ENCODE results near the gene PDLIM3.
"Not testable (repeated sequence)": the region's sequence is repeated elsewhere in the genome, so short reads cannot be mapped to it uniquely, and the experiment has no call there.

The PDLIM3 gene

GRCh38 chr4:185559915-185560281, 24.6 kb upstream of the PDLIM3 start (continued):
- TF ChIP-seq ZNF280C (tag by site-specific recombination; IDR thresholded peaks at IDR 0.05), result no peak
- no peak for TF ChIP-seq ZNF169 (tag by site-specific recombination; IDR thresholded peaks at IDR 0.05)
- no peak for TF ChIP-seq ZNF266 (tag by site-specific recombination; IDR thresholded peaks at IDR 0.05; ENCODE audit: low read depth)
- TF ChIP-seq SP7 (tag by site-specific recombination; IDR thresholded peaks at IDR 0.05), result 0 out of 2 replicates have a peak, but pooled peaks have one; percentile 22
- TF ChIP-seq KLF10 (tag by site-specific recombination; IDR thresholded peaks at IDR 0.05), result no peak
- TF ChIP-seq ZNF629 (tag by site-specific recombination; IDR thresholded peaks at IDR 0.05), result peak; percentile 37; the same call in 1 of the 2 replicates

GRCh38 chr4:185559251-185559914, 24.1 kb upstream of the PDLIM3 start:
- H3K4me1 ChIP-seq (ENCODE audit: control insufficient read depth, insufficient read depth, low read length); H3K36me3 ChIP-seq (ENCODE audit: control insufficient read depth in 2 of 2, insufficient read depth in 1 of 2, low read length in 2 of 2); H3K9me3 ChIP-seq (ENCODE audit: control insufficient read depth, insufficient read depth, low read depth, low read length); H3K4me3 ChIP-seq (ENCODE audit: low read depth, low read length); H3K27ac ChIP-seq (ENCODE audit: extremely low read depth, low read depth, low read length): not testable (repeated sequence)
- CTCF ChIA-PET, result interaction anchor here (0.9 to 1.6 kb wide), 2 partner anchors 28 to 39 kb away, joined by 4 to 7 read pairs; no protein-coding TSS in a partner anchor
- POLR2A ChIA-PET, result interaction anchor here (0.7 to 1.3 kb wide), 2 partner anchors 24 kb away, joined by 7 read pairs; partner anchors contain the start of gene PDLIM3

- no peaks in the 10 kb centered on the region for H3K4me1 ChIP-seq (ENCODE audit: control insufficient read depth, insufficient read depth, low read length)
- no peak for TF ChIP-seq ZNF416 (tag by site-specific recombination; IDR thresholded peaks at IDR 0.05)
- no peak for TF ChIP-seq OVOL3 (tag by site-specific recombination; IDR thresholded peaks at IDR 0.05)
- TF ChIP-seq ZNF248 (tag by site-specific recombination; IDR thresholded peaks at IDR 0.05), result no peak
- no peak for TF ChIP-seq OSR2 (tag by site-specific recombination; IDR thresholded peaks at IDR 0.05)
- TF ChIP-seq GFI1B (tag by site-specific recombination; IDR thresholded peaks at IDR 0.05), result no peak
- no peak overlapping the region for H3K4me3 ChIP-seq (ENCODE audit: low read depth, low read length)
- H3K9me3 ChIP-seq (ENCODE audit: control insufficient read depth, insufficient read depth, low read depth, low read length), result no peaks in the 10 kb centered on the region
- POLR2A ChIA-PET, result no interaction called here
- CTCF ChIA-PET, result no interaction called here
- H3K36me3 ChIP-seq (ENCODE audit: control insufficient read depth in 2 of 2, insufficient read depth in 1 of 2, low read length in 2 of 2), result no peaks in the 10 kb centered on the region
- no peak overlapping the region for H3K27ac ChIP-seq (ENCODE audit: extremely low read depth, low read depth, low read length)
Measured at GRCh38 chr4:185554365-185555126, 19.2 kb upstream of the PDLIM3 start.

GRCh38 chr4:185552254-185552653, 16.9 kb upstream of the PDLIM3 start:
- Histone ChIP-seq H3K4me1 (ENCODE audit: control insufficient read depth, insufficient read depth, low read length) (no peaks in the 10 kb centered on the region), H3K27ac (ENCODE audit: extremely low read depth, low read depth, low read length) (no peak overlapping the region), H3K9me3 (ENCODE audit: control insufficient read depth, insufficient read depth, low read depth, low read length) (no peaks in the 10 kb centered on the region), H3K4me3 (ENCODE audit: low read depth, low read length) (no peak overlapping the region), H3K36me3 (ENCODE audit: control insufficient read depth in 2 of 2, insufficient read depth in 1 of 2, low read length in 2 of 2) (no peaks in the 10 kb centered on the region)
- TF ChIP-seq ZFP69B (tag by site-specific recombination; IDR thresholded peaks at IDR 0.05), result no peak
- TF ChIP-seq ZNF830 (tag by site-specific recombination; IDR thresholded peaks at IDR 0.05; ENCODE audit: low read depth), result no peak
- CTCF ChIA-PET, result no interaction called here
- POLR2A ChIA-PET, result no interaction called here

- H3K4me3 ChIP-seq (ENCODE audit: low read depth, low read length), result no peak overlapping the region
- no peaks in the 10 kb centered on the region for H3K9me3 ChIP-seq (ENCODE audit: control insufficient read depth, insufficient read depth, low read depth, low read length)
- H3K36me3 ChIP-seq (ENCODE audit: control insufficient read depth in 2 of 2, insufficient read depth in 1 of 2, low read length in 2 of 2), result no peaks in the 10 kb centered on the region
- ChIA-PET CTCF (interaction anchor here (1.3 kb wide), 1 partner anchor 47 kb away, joined by 3 read pairs; no protein-coding TSS in a partner anchor), POLR2A (interaction anchor here (1.2 kb wide), 1 partner anchor 16 kb away, joined by 6 read pairs; the partner anchor contains the start of gene PDLIM3)
- no peaks in the 10 kb centered on the region for H3K4me1 ChIP-seq (ENCODE audit: control insufficient read depth, insufficient read depth, low read length)
- no peak overlapping the region for H3K27ac ChIP-seq (ENCODE audit: extremely low read depth, low read depth, low read length)
- TF ChIP-seq ZNF426 (tag by site-specific recombination; IDR thresholded peaks at IDR 0.05) (no peak), ZBTB6 (tag by site-specific recombination; IDR thresholded peaks at IDR 0.05) (no peak), AEBP2 (tag by site-specific recombination; IDR thresholded peaks at IDR 0.05; ENCODE audit: borderline replicate concordance) (no peak), ZNF701 (tag by site-specific recombination; IDR thresholded peaks at IDR 0.05) (no peak)
Measured at GRCh38 chr4:185550933-185551332, 15.6 kb upstream of the PDLIM3 start.

Measured in HEK293 (cell line).